ENCODE results near the gene TSTD2. TPM values are rescaled to one million over a fixed set of nuclear protein-coding genes. Genes with fewer than 3 reads are reported as not detected.

TSTD2 gene
- total RNA-seq: 10 to 100 TPM; 11.1 to 12.4 TPM

DNA sequence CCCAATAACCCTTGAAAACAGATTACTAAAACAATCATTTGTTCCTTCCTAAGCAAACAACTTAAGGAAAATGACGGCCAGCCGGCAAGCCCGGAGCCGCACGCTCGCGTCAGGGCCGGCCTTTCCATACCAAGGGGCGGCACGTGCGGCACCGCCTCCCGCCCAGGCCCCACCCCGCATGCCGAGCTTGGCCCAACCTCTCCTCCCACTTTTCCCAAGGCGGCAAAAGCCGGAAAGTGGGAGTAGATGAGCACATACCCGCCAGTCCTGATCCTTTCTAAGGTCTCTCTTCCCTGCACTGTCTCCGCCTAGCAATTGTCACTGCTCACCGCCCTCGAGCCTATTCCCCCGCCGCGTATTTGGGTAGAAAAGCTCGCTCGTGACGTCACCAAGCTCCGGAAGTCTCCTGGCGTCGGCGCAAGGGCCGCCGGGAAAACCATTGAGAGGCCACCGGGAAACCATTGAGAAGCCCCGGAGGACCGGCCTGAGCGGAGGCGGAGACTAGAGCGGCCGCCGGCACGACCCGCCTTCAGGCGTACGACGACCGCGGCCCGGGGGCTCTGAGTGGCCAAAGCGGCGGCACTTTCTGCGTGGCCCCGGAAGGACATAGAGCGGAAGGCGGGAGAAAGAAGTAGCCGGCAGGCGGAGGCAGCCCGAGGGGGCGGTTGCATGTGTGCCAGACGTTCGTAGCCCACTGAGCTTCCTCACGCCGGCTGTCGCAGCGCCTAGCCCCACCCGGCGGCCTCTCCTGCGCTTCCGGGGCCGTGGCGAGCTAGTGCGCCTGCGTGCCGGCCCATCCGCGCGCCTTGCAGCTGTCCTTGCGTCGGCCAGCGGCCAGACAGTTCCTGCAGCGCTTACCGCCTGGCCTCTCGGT is at the start of gene TSTD2, which contains the start of gene NCBP1:
Gene TSTD2, minus strand, starts transcription at position 384 of the 874 bp plus-strand sequence. CDS start 5,806 bp downstream, outside the sequence.
Gene NCBP1, plus strand, starts transcription at position 837 of the 874 bp plus-strand sequence. CDS start 61 bp downstream, outside the sequence.
- intact Hi-C loops (cut with micrococcal nuclease): loop anchor here (1.0 to 10.0 kb wide), 14 partner anchors 15 to 1618 kb away; partner anchors contain the start of genes ANP32B, TBC1D2, TRMO and ZNF510
- Mint-ChIP-seq H3K4me3 (peak within 1 kb of the TSS; percentile 88), H3K4me1 (ENCODE audit: low read depth) (peaks cover 53% of the 10 kb centered on the region), H3K36me3 (ENCODE audit: low read depth) (peaks cover 9% of the 10 kb centered on the region), H3K27me3 (ENCODE audit: low read depth) (no peaks in the 10 kb centered on the region), H3K9me3 (no peaks in the 10 kb centered on the region), H3K27ac (peak within 1 kb of the TSS; percentile 97)
- DNase-seq: peak; percentile 98
- CTCF ChIA-PET: interaction anchor here (1.0 to 2.5 kb wide), 8 partner anchors 9 to 395 kb away, joined by 3 to 19 read pairs (median 4); partner anchors contain the start of gene ANP32B

- CTCF ChIA-PET: no interaction called here
Measured at GRCh38 chr9:97682242-97682641, 49.1 kb upstream of the TSTD2 start.

DNA sequence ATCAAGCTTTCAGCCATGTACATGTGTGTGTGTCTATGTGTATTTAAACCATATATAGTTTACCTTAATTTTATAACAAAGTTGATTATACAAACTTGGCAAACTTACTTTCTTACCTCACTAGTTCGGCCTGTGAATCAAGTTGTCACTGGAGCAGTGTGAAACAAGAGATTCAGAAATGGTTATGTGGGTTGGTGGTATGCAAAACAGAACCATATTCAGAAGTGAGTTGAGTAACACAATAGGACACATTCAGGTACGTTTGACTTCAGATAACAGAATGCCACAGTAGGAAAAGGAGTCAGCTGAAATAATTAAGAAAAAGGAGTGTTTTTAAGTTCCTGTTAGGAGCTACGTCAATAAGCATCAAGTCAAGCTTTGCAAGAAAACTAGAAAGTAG is 42.5 kb upstream of the TSTD2 start:
- Mint-ChIP-seq H3K4me1 (ENCODE audit: low read depth) (peaks cover 10% of the 10 kb centered on the region), H3K27ac (peak overlapping the region; percentile 3), H3K4me3 (no peak overlapping the region), H3K9me3 (no peaks in the 10 kb centered on the region), H3K27me3 (ENCODE audit: low read depth) (no peaks in the 10 kb centered on the region), H3K36me3 (ENCODE audit: low read depth) (peaks cover 29% of the 10 kb centered on the region)
- CTCF ChIA-PET: interaction anchor here (1.1 kb wide), 1 partner anchor 12 kb away, joined by 3 read pairs; no protein-coding TSS in a partner anchor
- intact Hi-C loops (cut with micrococcal nuclease): loop anchor here (2.0 kb wide), 1 partner anchor 19 kb away; no protein-coding TSS in a partner anchor
- DNase-seq: no peak

More at GRCh38 chr9:97682242-97682641, 49.1 kb upstream of the TSTD2 start:
- Mint-ChIP-seq H3K4me3 (no peak overlapping the region), H3K9me3 (no peaks in the 10 kb centered on the region), H3K27ac (no peak overlapping the region), H3K4me1 (ENCODE audit: low read depth) (peaks cover 6% of the 10 kb centered on the region), H3K36me3 (ENCODE audit: low read depth) (peaks cover 22% of the 10 kb centered on the region), H3K27me3 (ENCODE audit: low read depth) (no peaks in the 10 kb centered on the region)
- no peak for DNase-seq
- intact Hi-C loops (cut with micrococcal nuclease): no loop called here

DNA sequence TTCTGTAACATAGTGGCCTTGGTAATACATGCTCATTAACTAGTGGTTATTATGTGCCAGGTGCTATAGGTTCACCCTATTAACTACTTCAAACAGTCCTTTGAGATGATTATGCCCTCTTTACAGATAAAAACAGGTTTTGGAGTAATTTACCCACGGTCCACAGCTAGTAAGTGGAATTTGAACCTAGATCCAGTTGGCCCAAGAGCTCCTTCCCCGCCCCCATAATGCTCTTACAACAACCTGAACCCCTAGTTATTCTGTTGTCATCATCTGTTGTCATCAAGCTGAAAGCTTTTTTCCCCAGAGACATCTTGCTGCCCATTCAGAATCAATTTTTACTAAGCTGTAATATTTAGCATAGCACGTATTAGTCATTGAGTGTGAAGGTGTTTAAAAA is 40.8 kb upstream of the TSTD2 start:
- Mint-ChIP-seq H3K36me3 (ENCODE audit: low read depth) (peaks cover 35% of the 10 kb centered on the region), H3K4me1 (ENCODE audit: low read depth) (peaks cover 4% of the 10 kb centered on the region), H3K27me3 (ENCODE audit: low read depth) (no peaks in the 10 kb centered on the region), H3K4me3 (no peak overlapping the region), H3K9me3 (no peaks in the 10 kb centered on the region), H3K27ac (peak overlapping the region; percentile 60)
- CTCF ChIA-PET: interaction anchor here (1.0 kb wide), 1 partner anchor 227 kb away, joined by 3 read pairs; no protein-coding TSS in a partner anchor
- DNase-seq: no peak
- intact Hi-C loops (cut with micrococcal nuclease): loop anchor here (2.0 kb wide), 1 partner anchor 21 kb away; no protein-coding TSS in a partner anchor

- CTCF ChIA-PET: interaction anchor here (0.6 to 1.0 kb wide), 2 partner anchors 83 to 1206 kb away, joined by 4 read pairs; no protein-coding TSS in a partner anchor
- Mint-ChIP-seq H3K4me3 (no peak overlapping the region), H3K36me3 (ENCODE audit: low read depth) (peaks cover 34% of the 10 kb centered on the region)
Measured at GRCh38 chr9:97672403-97672802, 39.2 kb upstream of the TSTD2 start.

GRCh38 chr9:97670586-97670985 is 37.4 kb upstream of the TSTD2 start:
- Mint-ChIP-seq H3K27me3 (ENCODE audit: low read depth) (no peaks in the 10 kb centered on the region), H3K4me3 (no peak overlapping the region), H3K4me1 (ENCODE audit: low read depth) (peaks cover 29% of the 10 kb centered on the region), H3K27ac (peak overlapping the region; percentile 15), H3K36me3 (ENCODE audit: low read depth) (peaks cover 39% of the 10 kb centered on the region), H3K9me3 (no peaks in the 10 kb centered on the region)
- intact Hi-C loops (cut with micrococcal nuclease): no loop called here
- CTCF ChIA-PET: no interaction called here
- no peak for DNase-seq

More at GRCh38 chr9:97672403-97672802, 39.2 kb upstream of the TSTD2 start:
- no peak for DNase-seq
- Mint-ChIP-seq H3K4me1 (ENCODE audit: low read depth) (peaks cover 15% of the 10 kb centered on the region), H3K27ac (no peak overlapping the region), H3K27me3 (ENCODE audit: low read depth) (no peaks in the 10 kb centered on the region), H3K9me3 (no peaks in the 10 kb centered on the region)
- intact Hi-C loops (cut with micrococcal nuclease): no loop called here

- Mint-ChIP-seq H3K4me1 (ENCODE audit: low read depth) (peaks cover 39% of the 10 kb centered on the region), H3K27me3 (ENCODE audit: low read depth) (no peaks in the 10 kb centered on the region), H3K9me3 (no peaks in the 10 kb centered on the region), H3K36me3 (ENCODE audit: low read depth) (peaks cover 42% of the 10 kb centered on the region), H3K4me3 (no peak overlapping the region), H3K27ac (peak overlapping the region; percentile 69)
- peak; percentile 11 for DNase-seq
- intact Hi-C loops (cut with micrococcal nuclease): no loop called here
- CTCF ChIA-PET: no interaction called here
Measured at GRCh38 chr9:97668485-97668884, 35.3 kb upstream of the TSTD2 start.

- Mint-ChIP-seq H3K4me1 (ENCODE audit: low read depth) (peaks cover 39% of the 10 kb centered on the region), H3K27me3 (ENCODE audit: low read depth) (no peaks in the 10 kb centered on the region), H3K27ac (peak overlapping the region; percentile 73), H3K9me3 (no peaks in the 10 kb centered on the region), H3K4me3 (no peak overlapping the region), H3K36me3 (ENCODE audit: low read depth) (peaks cover 40% of the 10 kb centered on the region)
- peak; percentile 8 for DNase-seq
- CTCF ChIA-PET: no interaction called here
- intact Hi-C loops (cut with micrococcal nuclease): loop anchor here (1.0 kb wide), 1 partner anchor 29 kb away; no protein-coding TSS in a partner anchor
Measured at GRCh38 chr9:97666907-97667686, 33.9 kb upstream of the TSTD2 start.

GRCh38 chr9:97665742-97666141 is 32.6 kb upstream of the TSTD2 start:
- peak overlapping the region; percentile 61 for H3K27ac Mint-ChIP-seq

GRCh38 chr9:97660847-97661246 is 27.7 kb upstream of the TSTD2 start:
- no peak overlapping the region for H3K27ac Mint-ChIP-seq
- H3K4me3 Mint-ChIP-seq: no peak overlapping the region
- CTCF ChIA-PET: interaction anchor here (1.5 kb wide), 1 partner anchor 15 kb away, joined by 4 read pairs; no protein-coding TSS in a partner anchor
- peaks cover 15% of the 10 kb centered on the region for H3K4me1 Mint-ChIP-seq (ENCODE audit: low read depth)
- intact Hi-C loops (cut with micrococcal nuclease): no loop called here
- H3K9me3 Mint-ChIP-seq: no peaks in the 10 kb centered on the region
- DNase-seq: no peak
- peaks cover 45% of the 10 kb centered on the region for H3K36me3 Mint-ChIP-seq (ENCODE audit: low read depth)
- no peaks in the 10 kb centered on the region for H3K27me3 Mint-ChIP-seq (ENCODE audit: low read depth)

More at GRCh38 chr9:97665742-97666141, 32.6 kb upstream of the TSTD2 start:
- intact Hi-C loops (cut with micrococcal nuclease): no loop called here
- H3K27me3 Mint-ChIP-seq (ENCODE audit: low read depth): no peaks in the 10 kb centered on the region
- DNase-seq: no peak
- no peaks in the 10 kb centered on the region for H3K9me3 Mint-ChIP-seq
- H3K4me3 Mint-ChIP-seq: no peak overlapping the region
- H3K4me1 Mint-ChIP-seq (ENCODE audit: low read depth): peaks cover 39% of the 10 kb centered on the region
- H3K36me3 Mint-ChIP-seq (ENCODE audit: low read depth): peaks cover 36% of the 10 kb centered on the region
- CTCF ChIA-PET: interaction anchor here (0.6 kb wide), 1 partner anchor 235 kb away, joined by 3 read pairs; no protein-coding TSS in a partner anchor

DNA sequence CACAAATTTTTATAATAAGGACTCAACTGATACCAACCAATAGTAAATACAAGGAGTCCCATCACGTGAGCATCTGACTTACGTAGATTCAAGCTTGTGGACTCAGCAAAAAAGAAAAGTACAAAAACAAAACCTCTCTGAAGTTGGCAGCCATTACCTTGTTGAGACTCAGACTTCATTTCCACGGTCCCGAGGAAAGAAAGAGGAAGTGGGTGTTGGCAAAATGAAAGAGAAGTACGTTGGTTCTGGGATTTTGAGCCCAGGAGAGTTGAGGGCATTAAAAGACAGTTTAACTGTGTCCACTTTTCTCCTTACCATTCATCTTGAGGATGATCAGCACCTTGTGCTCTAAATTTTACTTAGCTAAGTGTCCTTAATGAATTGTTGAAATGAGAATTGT is 27.2 kb upstream of the TSTD2 start:
- DNase-seq: no peak
- H3K4me3 Mint-ChIP-seq: no peak overlapping the region
- H3K4me1 Mint-ChIP-seq (ENCODE audit: low read depth): peaks cover 11% of the 10 kb centered on the region
- H3K9me3 Mint-ChIP-seq: no peaks in the 10 kb centered on the region
- intact Hi-C loops (cut with micrococcal nuclease): no loop called here
- H3K36me3 Mint-ChIP-seq (ENCODE audit: low read depth): peaks cover 47% of the 10 kb centered on the region
- CTCF ChIA-PET: interaction anchor here (1.5 kb wide), 1 partner anchor 14 kb away, joined by 4 read pairs; no protein-coding TSS in a partner anchor
- no peaks in the 10 kb centered on the region for H3K27me3 Mint-ChIP-seq (ENCODE audit: low read depth)
- H3K27ac Mint-ChIP-seq: no peak overlapping the region

All from activated naive CD4-positive, alpha-beta T cell treated with anti-CD3 and anti-CD28 coated beads for 36 hours (primary cell).